Measurements from ENCODE around the gene ORC2.
A peak's percentile ranks its signal among the peaks of the same experiment; 100 is the strongest.

Gene ORC2

DNA sequence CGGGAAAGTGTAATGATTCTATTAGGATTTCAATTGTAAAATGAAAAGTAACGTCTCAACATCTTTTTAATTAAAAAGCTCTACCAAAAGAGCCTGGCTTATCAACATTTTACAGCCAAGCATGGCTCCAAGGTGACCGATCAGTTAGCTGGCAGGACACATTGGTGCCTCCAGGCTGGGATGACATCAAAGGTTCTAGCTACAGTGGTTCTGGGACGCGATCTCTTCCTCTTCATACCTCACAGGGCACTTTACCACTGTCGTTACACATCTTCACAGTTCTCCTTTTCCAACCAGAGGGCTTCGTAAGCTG lies 693 bp downstream of the ORC2 start:
- peak overlapping the region; percentile 96 for H3K4me2 ChIP-seq (ENCODE audit: insufficient read depth, low read length)
- H3K36me3 ChIP-seq (ENCODE audit: insufficient read depth, low read length), result peaks cover 40% of the 10 kb centered on the region
- H3K9ac ChIP-seq (ENCODE audit: low read depth, low read length), result peak overlapping the region; percentile 93
- H3K79me2 ChIP-seq (ENCODE audit: insufficient read depth, low read length), result peaks cover 64% of the 10 kb centered on the region
- H3K4me3 ChIP-seq (ENCODE audit: low read depth in 1 of 2, low read length in 2 of 2), result peak overlapping the region; percentile 97 to 98
- peaks cover 46% of the 10 kb centered on the region for H3K4me1 ChIP-seq (ENCODE audit: insufficient read depth, low read length)
- ATAC-seq (ENCODE audit: insufficient read depth, low read depth), result peak; percentile 20; the same call in 2 of the 3 replicates
- H3K27me3 ChIP-seq (ENCODE audit: insufficient read depth, low read length, poor library complexity), result no peaks in the 10 kb centered on the region
- H4K20me1 ChIP-seq (ENCODE audit: insufficient read depth, low read length), result peaks cover 10% of the 10 kb centered on the region
- TF ChIP-seq, protein P1, sequence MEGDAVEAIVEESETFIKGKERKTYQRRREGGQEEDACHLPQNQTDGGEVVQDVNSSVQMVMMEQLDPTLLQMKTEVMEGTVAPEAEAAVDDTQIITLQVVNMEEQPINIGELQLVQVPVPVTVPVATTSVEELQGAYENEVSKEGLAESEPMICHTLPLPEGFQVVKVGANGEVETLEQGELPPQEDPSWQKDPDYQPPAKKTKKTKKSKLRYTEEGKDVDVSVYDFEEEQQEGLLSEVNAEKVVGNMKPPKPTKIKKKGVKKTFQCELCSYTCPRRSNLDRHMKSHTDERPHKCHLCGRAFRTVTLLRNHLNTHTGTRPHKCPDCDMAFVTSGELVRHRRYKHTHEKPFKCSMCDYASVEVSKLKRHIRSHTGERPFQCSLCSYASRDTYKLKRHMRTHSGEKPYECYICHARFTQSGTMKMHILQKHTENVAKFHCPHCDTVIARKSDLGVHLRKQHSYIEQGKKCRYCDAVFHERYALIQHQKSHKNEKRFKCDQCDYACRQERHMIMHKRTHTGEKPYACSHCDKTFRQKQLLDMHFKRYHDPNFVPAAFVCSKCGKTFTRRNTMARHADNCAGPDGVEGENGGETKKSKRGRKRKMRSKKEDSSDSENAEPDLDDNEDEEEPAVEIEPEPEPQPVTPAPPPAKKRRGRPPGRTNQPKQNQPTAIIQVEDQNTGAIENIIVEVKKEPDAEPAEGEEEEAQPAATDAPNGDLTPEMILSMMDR (IDR thresholded peaks at IDR 0.05; ENCODE audit: borderline replicate concordance, extremely low read depth, low read length, poor library complexity, severe bottlenecking), result no peak
- TF ChIP-seq EZH2 (IDR thresholded peaks at IDR 0.05; ENCODE audit: borderline replicate concordance, low read depth, low read length, severe bottlenecking), result no peak
- peak overlapping the region; percentile 89 for H3K27ac ChIP-seq (ENCODE audit: low read length)
- H3K9me3 ChIP-seq (ENCODE audit: insufficient read depth, low read length, severe bottlenecking), result no peaks in the 10 kb centered on the region
- DNase-seq, result no peak
- H2AFZ ChIP-seq (ENCODE audit: low read depth, low read length), result peak overlapping the region; percentile 99

DNA sequence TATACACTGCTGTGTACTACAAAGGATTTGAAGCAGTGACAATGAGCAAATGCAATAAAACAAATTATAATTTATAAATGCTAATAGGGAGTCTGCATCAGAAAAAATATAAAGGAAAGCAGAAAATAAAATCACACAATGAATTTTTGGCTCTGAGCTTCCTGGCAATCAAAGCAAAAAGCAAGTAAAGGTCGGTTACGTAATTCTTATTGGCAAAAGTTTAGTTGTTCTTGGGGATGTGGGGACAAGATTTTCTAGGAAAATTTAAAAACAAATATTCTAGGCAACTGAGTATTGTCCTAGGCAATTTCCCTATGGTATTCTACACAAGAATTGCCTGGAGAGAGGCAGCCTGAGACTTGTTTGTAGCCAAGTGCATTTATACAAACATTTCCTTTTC lies 1.8 kb downstream of the ORC2 start:
- Histone ChIP-seq H3K36me3 (ENCODE audit: insufficient read depth, low read length) (peaks cover 49% of the 10 kb centered on the region), H3K4me3 (ENCODE audit: low read depth in 1 of 2, low read length in 2 of 2) (peak overlapping the region in 1 of 2 experiments; percentile 98; a peak in 1 of 4 replicates), H3K9me3 (ENCODE audit: insufficient read depth, low read length, severe bottlenecking) (no peaks in the 10 kb centered on the region), H3K27me3 (ENCODE audit: insufficient read depth, low read length, poor library complexity) (no peaks in the 10 kb centered on the region), H3K4me2 (ENCODE audit: insufficient read depth, low read length) (peak overlapping the region; percentile 96), H3K27ac (ENCODE audit: low read length) (no peak overlapping the region), H3K9ac (ENCODE audit: low read depth, low read length) (peak overlapping the region; percentile 93; the same call in 1 of the 2 replicates), H3K4me1 (ENCODE audit: insufficient read depth, low read length) (peaks cover 46% of the 10 kb centered on the region), H2AFZ (ENCODE audit: low read depth, low read length) (no peak overlapping the region), H4K20me1 (ENCODE audit: insufficient read depth, low read length) (peaks cover 10% of the 10 kb centered on the region), H3K79me2 (ENCODE audit: insufficient read depth, low read length) (peaks cover 67% of the 10 kb centered on the region)
- TF ChIP-seq, protein P1 (IDR thresholded peaks at IDR 0.05; ENCODE audit: borderline replicate concordance, extremely low read depth, low read length, poor library complexity, severe bottlenecking), result no peak
- no peak for TF ChIP-seq EZH2 (IDR thresholded peaks at IDR 0.05; ENCODE audit: borderline replicate concordance, low read depth, low read length, severe bottlenecking)
- DNase-seq (no peak), ATAC-seq (ENCODE audit: insufficient read depth, low read depth) (no peak)

DNA sequence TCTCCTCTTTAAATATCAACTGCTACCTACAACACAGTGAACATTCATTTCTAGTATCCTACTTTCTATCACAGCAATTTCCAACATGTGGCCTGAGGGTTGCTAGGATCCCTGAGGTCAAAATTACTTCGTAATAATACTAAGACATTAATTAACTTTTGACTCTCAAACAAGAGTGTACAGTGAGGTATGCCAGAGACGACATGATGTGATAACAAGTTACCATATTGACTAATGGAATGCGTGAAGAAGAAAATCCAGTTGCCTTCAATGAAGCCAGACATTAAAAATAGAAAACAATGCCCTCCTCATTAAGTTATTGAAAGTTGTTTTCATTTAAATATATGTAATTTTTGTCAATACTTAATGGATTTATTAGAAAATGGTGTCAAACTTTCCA lies 13.1 kb downstream of the ORC2 start:
- ATAC-seq (ENCODE audit: insufficient read depth, low read depth), result no peak
- peaks cover 68% of the 10 kb centered on the region for H3K36me3 ChIP-seq (ENCODE audit: insufficient read depth, low read length)
- no peak overlapping the region for H3K9ac ChIP-seq (ENCODE audit: low read depth, low read length)
- H3K27me3 ChIP-seq (ENCODE audit: insufficient read depth, low read length, poor library complexity), result no peaks in the 10 kb centered on the region
- H3K4me2 ChIP-seq (ENCODE audit: insufficient read depth, low read length), result no peak overlapping the region
- no peak overlapping the region for H3K27ac ChIP-seq (ENCODE audit: low read length)
- no peaks in the 10 kb centered on the region for H3K9me3 ChIP-seq (ENCODE audit: insufficient read depth, low read length, severe bottlenecking)
- TF ChIP-seq EZH2 (IDR thresholded peaks at IDR 0.05; ENCODE audit: borderline replicate concordance, low read depth, low read length, severe bottlenecking), result no peak
- TF ChIP-seq, protein P1 (IDR thresholded peaks at IDR 0.05; ENCODE audit: borderline replicate concordance, extremely low read depth, low read length, poor library complexity, severe bottlenecking), result no peak
- no peaks in the 10 kb centered on the region for H4K20me1 ChIP-seq (ENCODE audit: insufficient read depth, low read length)
- H3K79me2 ChIP-seq (ENCODE audit: insufficient read depth, low read length), result no peaks in the 10 kb centered on the region
- no peak for DNase-seq
- H3K4me3 ChIP-seq (ENCODE audit: low read depth in 1 of 2, low read length in 2 of 2), result no peak overlapping the region
- no peaks in the 10 kb centered on the region for H3K4me1 ChIP-seq (ENCODE audit: insufficient read depth, low read length)
- no peak overlapping the region for H2AFZ ChIP-seq (ENCODE audit: low read depth, low read length)

DNA sequence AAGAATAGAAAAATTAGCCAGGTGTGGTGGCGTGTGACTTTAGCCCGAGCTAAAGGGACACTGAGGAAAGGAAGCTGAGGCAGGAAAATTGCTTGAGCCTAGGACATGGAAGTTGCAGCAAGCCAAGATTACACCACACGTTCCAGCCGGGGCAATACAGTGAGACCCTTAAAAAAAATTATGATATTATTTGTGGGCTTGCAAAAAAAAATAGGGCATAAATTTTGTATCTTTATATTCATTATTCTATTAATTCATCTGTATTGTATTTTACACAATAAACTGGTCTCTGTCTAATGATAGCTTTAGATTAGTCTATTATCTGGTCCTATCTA lies 18.1 kb downstream of the ORC2 start:
- Histone ChIP-seq H4K20me1 (ENCODE audit: insufficient read depth, low read length) (no peaks in the 10 kb centered on the region), H3K9me3 (ENCODE audit: insufficient read depth, low read length, severe bottlenecking) (no peaks in the 10 kb centered on the region), H3K4me2 (ENCODE audit: insufficient read depth, low read length) (no peak overlapping the region), H3K36me3 (ENCODE audit: insufficient read depth, low read length) (peaks cover 72% of the 10 kb centered on the region), H2AFZ (ENCODE audit: low read depth, low read length) (no peak overlapping the region), H3K27ac (ENCODE audit: low read length) (no peak overlapping the region), H3K9ac (ENCODE audit: low read depth, low read length) (no peak overlapping the region), H3K79me2 (ENCODE audit: insufficient read depth, low read length) (no peaks in the 10 kb centered on the region), H3K4me3 (ENCODE audit: low read depth in 1 of 2, low read length in 2 of 2) (no peak overlapping the region), H3K4me1 (ENCODE audit: insufficient read depth, low read length) (no peaks in the 10 kb centered on the region), H3K27me3 (ENCODE audit: insufficient read depth, low read length, poor library complexity) (no peaks in the 10 kb centered on the region)
- DNase-seq (no peak), ATAC-seq (ENCODE audit: insufficient read depth, low read depth) (no peak)
- TF ChIP-seq, protein P1 (IDR thresholded peaks at IDR 0.05; ENCODE audit: borderline replicate concordance, extremely low read depth, low read length, poor library complexity, severe bottlenecking), result no peak
- TF ChIP-seq EZH2 (IDR thresholded peaks at IDR 0.05; ENCODE audit: borderline replicate concordance, low read depth, low read length, severe bottlenecking), result no peak

Measured in DND-41 (cell line).